Measurements from ENCODE around the gene PINLYP.

PINLYP gene

DNA sequence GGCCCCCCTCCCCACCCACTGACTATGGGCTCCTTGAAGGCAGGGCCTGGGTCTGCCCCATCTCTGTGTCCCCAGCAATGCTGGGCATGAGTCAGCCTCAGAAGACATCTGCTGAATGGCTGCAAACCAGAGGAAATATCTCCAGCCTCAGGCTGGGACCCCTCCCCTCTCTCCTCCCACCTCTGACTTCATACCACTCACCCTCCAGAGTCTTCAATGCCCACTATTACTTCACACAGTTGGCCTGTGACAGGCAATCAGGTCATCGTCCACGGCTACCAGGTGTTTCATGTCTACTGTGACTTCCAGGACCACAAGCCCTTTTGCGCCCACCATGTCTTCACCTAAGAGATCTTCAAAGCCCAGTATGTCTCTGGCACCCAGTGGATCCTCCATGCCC is 36.2 kb downstream of the PINLYP start, which contains the start of gene SRRM5:
Gene SRRM5, plus strand, starts transcription at position 301 of the 400 bp plus-strand sequence. Its CDS starts 34 bp downstream, at position 335.
- H2BK12ac ChIP-seq (ENCODE audit: low read length): no peak within 1 kb of the TSS
- no peak within 1 kb of the TSS for H4K91ac ChIP-seq (ENCODE audit: low read depth, low read length, poor library complexity)
- no peak within 1 kb of the TSS for H2AFZ ChIP-seq (ENCODE audit: low read length)
- no CpG with 5 or more reads among the region's 3 CpGs for WGBS, 2 donors (ENCODE audit: extremely low coverage in 2 of 2, insufficient read length in 2 of 2, insufficient replicate concordance in 1 of 2)
- H3K9me3 ChIP-seq (replicated peaks in 1 of 2; ENCODE audit: control insufficient read depth in 2 of 2, insufficient read depth in 1 of 2, low read depth in 1 of 2, low read length in 2 of 2): no peaks in the 10 kb centered on the region
- H3K27ac ChIP-seq (replicated peaks; ENCODE audit: low read length): no peak within 1 kb of the TSS
- H2BK15ac ChIP-seq (ENCODE audit: low read length): no peak within 1 kb of the TSS
- no peaks in the 10 kb centered on the region for H3K27me3 ChIP-seq (ENCODE audit: control insufficient read depth in 3 of 3, insufficient read depth in 3 of 3, low read depth in 1 of 3, low read length in 3 of 3)
- H3K18ac ChIP-seq (ENCODE audit: low read length): no peak within 1 kb of the TSS
- no peak within 1 kb of the TSS for H4K8ac ChIP-seq (ENCODE audit: low read depth, low read length)
- peaks cover 26 to 85% of the 10 kb centered on the region in 2 donors for H3K36me3 ChIP-seq (replicated peaks in 1 of 2; ENCODE audit: control insufficient read depth in 2 of 2, insufficient read depth in 2 of 2, low read length in 2 of 2)
- no peak within 1 kb of the TSS for H3K4ac ChIP-seq (ENCODE audit: low read length)
- no peak for DNase-seq (ENCODE audit: low spot score)
- no peak within 1 kb of the TSS for H3K4me2 ChIP-seq (ENCODE audit: insufficient read depth, low read length, poor library complexity, severe bottlenecking)
- no peak within 1 kb of the TSS for H3K4me3 ChIP-seq (ENCODE audit: low read length in 2 of 2)
- H3K79me1 ChIP-seq (ENCODE audit: low read depth, low read length): peaks cover 22% of the 10 kb centered on the region
- H2BK5ac ChIP-seq (ENCODE audit: low read length): no peak within 1 kb of the TSS
- H3K23ac ChIP-seq (ENCODE audit: low read depth, low read length, poor library complexity): no peak within 1 kb of the TSS
- H2AK5ac ChIP-seq (ENCODE audit: low read depth, low read length): no peak within 1 kb of the TSS
- no peak within 1 kb of the TSS for H3K9ac ChIP-seq (ENCODE audit: low read depth, low read length, poor library complexity)
- H3K4me1 ChIP-seq (ENCODE audit: control insufficient read depth in 2 of 2, insufficient read depth in 1 of 2, low read depth in 1 of 2, low read length in 2 of 2): no peaks in the 10 kb centered on the region
- no peak within 1 kb of the TSS for H3K14ac ChIP-seq (ENCODE audit: low read length)
- no peak within 1 kb of the TSS for H2BK120ac ChIP-seq (ENCODE audit: low read depth, low read length)

DNA sequence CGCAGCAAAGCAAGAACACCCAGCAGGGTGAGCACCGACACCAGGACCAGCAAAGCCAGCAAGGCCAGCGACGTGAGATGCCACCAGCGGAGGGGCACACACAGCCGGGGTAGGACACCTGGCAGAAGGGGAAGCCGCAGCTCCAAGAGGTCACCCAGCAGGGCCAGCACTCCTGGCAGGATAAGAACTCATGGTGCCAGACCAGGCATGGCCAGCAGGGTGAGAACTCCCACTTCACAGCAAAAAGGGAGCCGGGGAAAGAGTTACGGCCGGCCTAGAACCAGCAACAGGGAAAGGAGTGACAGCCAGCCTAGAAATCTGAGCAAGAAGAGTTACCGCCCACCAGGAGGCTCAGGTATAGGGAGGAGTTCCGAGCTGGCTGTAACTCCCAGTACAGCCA is 36.8 kb downstream of the PINLYP start:
- no peak overlapping the region for H3K27ac ChIP-seq (replicated peaks; ENCODE audit: low read length)
- H3K4ac ChIP-seq (ENCODE audit: low read length): no peak overlapping the region
- no peak overlapping the region for H2BK15ac ChIP-seq (ENCODE audit: low read length)
- peaks cover 22% of the 10 kb centered on the region for H3K79me1 ChIP-seq (ENCODE audit: low read depth, low read length)
- no peak overlapping the region for H2BK120ac ChIP-seq (ENCODE audit: low read depth, low read length)
- no peak overlapping the region for H3K4me2 ChIP-seq (ENCODE audit: insufficient read depth, low read length, poor library complexity, severe bottlenecking)
- no peak overlapping the region for H3K4me3 ChIP-seq (ENCODE audit: low read length in 2 of 2)
- H3K36me3 ChIP-seq (replicated peaks in 1 of 2; ENCODE audit: control insufficient read depth in 2 of 2, insufficient read depth in 2 of 2, low read length in 2 of 2): peaks cover 23 to 82% of the 10 kb centered on the region in 2 donors
- H2AK5ac ChIP-seq (ENCODE audit: low read depth, low read length): no peak overlapping the region
- no CpG with 5 or more reads among the region's 12 CpGs for WGBS, 2 donors (ENCODE audit: extremely low coverage in 2 of 2, insufficient read length in 2 of 2, insufficient replicate concordance in 1 of 2)
- H3K14ac ChIP-seq (ENCODE audit: low read length): no peak overlapping the region
- H2BK12ac ChIP-seq (ENCODE audit: low read length): no peak overlapping the region
- no peak overlapping the region for H2AFZ ChIP-seq (ENCODE audit: low read length)
- no peak overlapping the region for H3K9ac ChIP-seq (ENCODE audit: low read depth, low read length, poor library complexity)
- H3K18ac ChIP-seq (ENCODE audit: low read length): no peak overlapping the region
- H3K23ac ChIP-seq (ENCODE audit: low read depth, low read length, poor library complexity): no peak overlapping the region
- no peak overlapping the region for H2BK5ac ChIP-seq (ENCODE audit: low read length)
- no peaks in the 10 kb centered on the region for H3K4me1 ChIP-seq (ENCODE audit: control insufficient read depth in 2 of 2, insufficient read depth in 1 of 2, low read depth in 1 of 2, low read length in 2 of 2)
- H4K91ac ChIP-seq (ENCODE audit: low read depth, low read length, poor library complexity): no peak overlapping the region
- H3K9me3 ChIP-seq (replicated peaks in 1 of 2; ENCODE audit: control insufficient read depth in 2 of 2, insufficient read depth in 1 of 2, low read depth in 1 of 2, low read length in 2 of 2): no peaks in the 10 kb centered on the region
- no peak for DNase-seq (ENCODE audit: low spot score)
- H4K8ac ChIP-seq (ENCODE audit: low read depth, low read length): no peak overlapping the region
- no peaks in the 10 kb centered on the region for H3K27me3 ChIP-seq (ENCODE audit: control insufficient read depth in 3 of 3, insufficient read depth in 3 of 3, low read depth in 1 of 3, low read length in 3 of 3)

- Histone ChIP-seq H3K9ac (ENCODE audit: low read depth, low read length, poor library complexity) (no peak overlapping the region), H4K8ac (ENCODE audit: low read depth, low read length) (no peak overlapping the region), H3K9me3 (replicated peaks in 1 of 2; ENCODE audit: control insufficient read depth in 2 of 2, insufficient read depth in 1 of 2, low read depth in 1 of 2, low read length in 2 of 2) (no peaks in the 10 kb centered on the region), H2AFZ (ENCODE audit: low read length) (no peak overlapping the region), H2AK5ac (ENCODE audit: low read depth, low read length) (no peak overlapping the region), H2BK15ac (ENCODE audit: low read length) (no peak overlapping the region), H2BK120ac (ENCODE audit: low read depth, low read length) (no peak overlapping the region), H3K14ac (ENCODE audit: low read length) (no peak overlapping the region), H2BK5ac (ENCODE audit: low read length) (no peak overlapping the region), H3K23ac (ENCODE audit: low read depth, low read length, poor library complexity) (no peak overlapping the region), H3K18ac (ENCODE audit: low read length) (no peak overlapping the region), H2BK12ac (ENCODE audit: low read length) (no peak overlapping the region), H3K79me1 (ENCODE audit: low read depth, low read length) (peaks cover 16% of the 10 kb centered on the region), H3K27me3 (ENCODE audit: control insufficient read depth in 3 of 3, insufficient read depth in 3 of 3, low read depth in 1 of 3, low read length in 3 of 3) (no peaks in the 10 kb centered on the region), H3K4me2 (ENCODE audit: insufficient read depth, low read length, poor library complexity, severe bottlenecking) (no peak overlapping the region), H3K4me1 (ENCODE audit: control insufficient read depth in 2 of 2, insufficient read depth in 1 of 2, low read depth in 1 of 2, low read length in 2 of 2) (peaks cover 3 to 10% of the 10 kb centered on the region in 2 donors), H3K27ac (replicated peaks; ENCODE audit: low read length) (no peak overlapping the region), H3K4ac (ENCODE audit: low read length) (no peak overlapping the region), H3K36me3 (replicated peaks in 1 of 2; ENCODE audit: control insufficient read depth in 2 of 2, insufficient read depth in 2 of 2, low read length in 2 of 2) (peaks cover 20 to 53% of the 10 kb centered on the region in 2 donors), H4K91ac (ENCODE audit: low read depth, low read length, poor library complexity) (no peak overlapping the region), H3K4me3 (ENCODE audit: low read length in 2 of 2) (no peak overlapping the region)
- no peak for DNase-seq (ENCODE audit: low spot score)
- WGBS, 2 donors (ENCODE audit: extremely low coverage in 2 of 2, insufficient read length in 2 of 2, insufficient replicate concordance in 1 of 2): no CpG with 5 or more reads among the region's 1 CpG
Observed at GRCh38 chr19:43616306-43616705, 40.7 kb downstream of the PINLYP start.

DNA sequence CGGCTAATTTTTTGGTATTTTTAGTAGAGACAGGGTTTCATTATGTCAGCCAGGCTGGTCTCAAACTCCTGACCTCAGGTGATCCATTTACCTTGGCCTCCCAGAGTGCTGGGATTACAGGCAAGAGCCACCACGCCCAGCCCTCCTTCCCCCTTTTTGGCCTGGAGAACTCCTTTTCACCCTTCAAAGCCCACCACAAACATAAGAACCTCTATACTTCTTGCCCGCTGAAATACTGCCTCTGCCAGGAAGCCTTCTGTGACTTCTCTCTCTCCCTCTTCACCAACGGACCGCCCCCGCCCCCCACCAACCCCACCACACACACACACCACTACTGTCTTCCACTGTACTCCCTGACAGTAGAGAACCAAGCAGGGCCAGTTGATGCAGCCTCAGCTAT is 41.4 kb downstream of the PINLYP start:
- DNase-seq (ENCODE audit: low spot score): no peak
- H2BK15ac ChIP-seq (ENCODE audit: low read length): no peak overlapping the region
- no peaks in the 10 kb centered on the region for H3K27me3 ChIP-seq (ENCODE audit: control insufficient read depth in 3 of 3, insufficient read depth in 3 of 3, low read depth in 1 of 3, low read length in 3 of 3)
- no peak overlapping the region for H3K4me2 ChIP-seq (ENCODE audit: insufficient read depth, low read length, poor library complexity, severe bottlenecking)
- no peaks in the 10 kb centered on the region for H3K9me3 ChIP-seq (replicated peaks in 1 of 2; ENCODE audit: control insufficient read depth in 2 of 2, insufficient read depth in 1 of 2, low read depth in 1 of 2, low read length in 2 of 2)
- no CpG with 5 or more reads among the region's 6 CpGs for WGBS, 2 donors (ENCODE audit: extremely low coverage in 2 of 2, insufficient read length in 2 of 2, insufficient replicate concordance in 1 of 2)
- no peak overlapping the region for H3K4ac ChIP-seq (ENCODE audit: low read length)
- no peak overlapping the region for H3K9ac ChIP-seq (ENCODE audit: low read depth, low read length, poor library complexity)
- H2AFZ ChIP-seq (ENCODE audit: low read length): no peak overlapping the region
- no peak overlapping the region for H3K4me3 ChIP-seq (ENCODE audit: low read length in 2 of 2)
- H3K4me1 ChIP-seq (ENCODE audit: control insufficient read depth in 2 of 2, insufficient read depth in 1 of 2, low read depth in 1 of 2, low read length in 2 of 2): peaks cover 3 to 10% of the 10 kb centered on the region in 2 donors
- H2BK5ac ChIP-seq (ENCODE audit: low read length): no peak overlapping the region
- H3K27ac ChIP-seq (replicated peaks; ENCODE audit: low read length): no peak overlapping the region
- no peak overlapping the region for H2BK12ac ChIP-seq (ENCODE audit: low read length)
- H3K36me3 ChIP-seq (replicated peaks in 1 of 2; ENCODE audit: control insufficient read depth in 2 of 2, insufficient read depth in 2 of 2, low read length in 2 of 2): peaks cover 16 to 51% of the 10 kb centered on the region in 2 donors
- H3K79me1 ChIP-seq (ENCODE audit: low read depth, low read length): peaks cover 11% of the 10 kb centered on the region
- no peak overlapping the region for H4K91ac ChIP-seq (ENCODE audit: low read depth, low read length, poor library complexity)
- no peak overlapping the region for H3K14ac ChIP-seq (ENCODE audit: low read length)
- H2BK120ac ChIP-seq (ENCODE audit: low read depth, low read length): no peak overlapping the region
- no peak overlapping the region for H3K23ac ChIP-seq (ENCODE audit: low read depth, low read length, poor library complexity)
- H4K8ac ChIP-seq (ENCODE audit: low read depth, low read length): no peak overlapping the region
- H2AK5ac ChIP-seq (ENCODE audit: low read depth, low read length): no peak overlapping the region
- H3K18ac ChIP-seq (ENCODE audit: low read length): no peak overlapping the region

Data from neuronal stem cell (in vitro differentiated cells).